Progenitor cell of endocrine pancreas (in vitro differentiated cells): ENCODE data around the gene LTBR. TPM values are rescaled to one million over a fixed set of nuclear protein-coding genes. Genes with fewer than 3 reads are reported as not detected.

Experiments used
- DNase-seq: peaks from one replicate; pipeline ENCODE4 v3.0.0; 2021; ENCODE audit warnings: low spot score; ENCODE audit not compliant: unreplicated experiment
- H3K27ac Mint-ChIP-seq: 2 replicates; pipeline ENCODE4 v1.8.0; 2021; ENCODE audit warnings: mild to moderate bottlenecking, moderate library complexity, mixed read lengths
- H3K27me3 Mint-ChIP-seq: 2 replicates; pipeline ENCODE4 v1.8.0; 2021; ENCODE audit warnings: mixed read lengths
- H3K36me3 Mint-ChIP-seq: 2 replicates; pipeline ENCODE4 v1.8.0; 2022; ENCODE audit warnings: mixed read lengths; ENCODE audit not compliant: insufficient read depth
- H3K4me1 Mint-ChIP-seq: 2 replicates; pipeline ENCODE4 v1.8.0; 2021; ENCODE audit warnings: low read depth, mixed read lengths
- H3K4me3 Mint-ChIP-seq: 2 replicates; pipeline ENCODE4 v1.8.0; 2021; ENCODE audit warnings: low read depth, mild to moderate bottlenecking, moderate library complexity, mixed read lengths
- H3K9me3 Mint-ChIP-seq: 2 replicates; pipeline ENCODE4 v1.8.0; 2021; ENCODE audit warnings: low read depth, mixed read lengths
- total RNA-seq: library from RNA; stranded (reverse); gene quantifications from 2 replicates; pipeline ENCODE4 v1.2.1, GENCODE V29; 2021
- TF ChIP-seq, protein P1 (sequence below): fragments of 200-600 bp; sonication (generic); IDR thresholded peaks from one replicate; pipeline ENCODE4 v1.5.0; 2021; ENCODE audit warnings: antibody characterized with exemption, mild to moderate bottlenecking; ENCODE audit not compliant: unreplicated experiment

LTBR gene
- total RNA-seq, 1 donor from 2014 or later = 17.8 TPM

DNA sequence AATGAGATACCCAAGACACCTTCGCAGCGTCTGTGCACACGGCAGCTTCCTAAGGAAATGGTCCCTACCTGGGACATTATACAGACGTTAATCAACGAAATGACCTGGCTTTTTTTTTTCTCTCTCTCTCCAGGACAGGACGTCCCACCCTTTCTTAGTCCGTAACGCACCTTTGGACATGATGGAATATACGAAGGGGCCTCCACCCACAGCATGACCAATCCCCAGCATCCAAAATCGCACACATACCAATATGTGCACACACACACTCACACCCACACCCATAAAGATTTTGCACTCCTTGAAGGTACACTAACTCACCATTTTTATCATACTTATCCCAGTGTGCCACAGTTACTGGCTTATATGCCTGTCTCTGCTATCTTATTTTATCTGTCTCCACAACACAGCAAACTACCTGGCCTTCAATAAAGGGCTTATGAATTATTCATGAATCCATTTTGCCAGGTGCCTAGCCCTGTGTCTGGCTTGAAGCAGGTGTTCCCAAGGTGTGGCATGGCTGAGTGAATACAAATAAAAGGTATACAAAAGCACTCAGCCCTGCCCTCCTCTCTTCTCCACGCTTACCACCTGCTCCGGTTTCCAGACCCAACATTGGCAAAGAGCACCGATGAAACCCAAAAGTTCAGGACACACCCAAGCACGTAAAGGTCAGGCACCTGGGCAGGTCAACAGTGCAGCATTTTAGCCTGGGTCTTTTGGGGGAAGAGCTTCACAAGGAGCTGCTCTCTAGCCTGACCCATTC is 10.8 kb upstream of the LTBR start:
- DNase-seq = no peak
- Mint-ChIP-seq H3K27me3 (peaks cover 14% of the 10 kb centered on the region), H3K9me3 (no peaks in the 10 kb centered on the region), H3K4me1 (peaks cover 67% of the 10 kb centered on the region), H3K27ac (peak overlapping the region; percentile 91), H3K36me3 (no peaks in the 10 kb centered on the region), H3K4me3 (peak overlapping the region; percentile 58)
- TF ChIP-seq, protein P1, sequence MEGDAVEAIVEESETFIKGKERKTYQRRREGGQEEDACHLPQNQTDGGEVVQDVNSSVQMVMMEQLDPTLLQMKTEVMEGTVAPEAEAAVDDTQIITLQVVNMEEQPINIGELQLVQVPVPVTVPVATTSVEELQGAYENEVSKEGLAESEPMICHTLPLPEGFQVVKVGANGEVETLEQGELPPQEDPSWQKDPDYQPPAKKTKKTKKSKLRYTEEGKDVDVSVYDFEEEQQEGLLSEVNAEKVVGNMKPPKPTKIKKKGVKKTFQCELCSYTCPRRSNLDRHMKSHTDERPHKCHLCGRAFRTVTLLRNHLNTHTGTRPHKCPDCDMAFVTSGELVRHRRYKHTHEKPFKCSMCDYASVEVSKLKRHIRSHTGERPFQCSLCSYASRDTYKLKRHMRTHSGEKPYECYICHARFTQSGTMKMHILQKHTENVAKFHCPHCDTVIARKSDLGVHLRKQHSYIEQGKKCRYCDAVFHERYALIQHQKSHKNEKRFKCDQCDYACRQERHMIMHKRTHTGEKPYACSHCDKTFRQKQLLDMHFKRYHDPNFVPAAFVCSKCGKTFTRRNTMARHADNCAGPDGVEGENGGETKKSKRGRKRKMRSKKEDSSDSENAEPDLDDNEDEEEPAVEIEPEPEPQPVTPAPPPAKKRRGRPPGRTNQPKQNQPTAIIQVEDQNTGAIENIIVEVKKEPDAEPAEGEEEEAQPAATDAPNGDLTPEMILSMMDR = no peak

DNA sequence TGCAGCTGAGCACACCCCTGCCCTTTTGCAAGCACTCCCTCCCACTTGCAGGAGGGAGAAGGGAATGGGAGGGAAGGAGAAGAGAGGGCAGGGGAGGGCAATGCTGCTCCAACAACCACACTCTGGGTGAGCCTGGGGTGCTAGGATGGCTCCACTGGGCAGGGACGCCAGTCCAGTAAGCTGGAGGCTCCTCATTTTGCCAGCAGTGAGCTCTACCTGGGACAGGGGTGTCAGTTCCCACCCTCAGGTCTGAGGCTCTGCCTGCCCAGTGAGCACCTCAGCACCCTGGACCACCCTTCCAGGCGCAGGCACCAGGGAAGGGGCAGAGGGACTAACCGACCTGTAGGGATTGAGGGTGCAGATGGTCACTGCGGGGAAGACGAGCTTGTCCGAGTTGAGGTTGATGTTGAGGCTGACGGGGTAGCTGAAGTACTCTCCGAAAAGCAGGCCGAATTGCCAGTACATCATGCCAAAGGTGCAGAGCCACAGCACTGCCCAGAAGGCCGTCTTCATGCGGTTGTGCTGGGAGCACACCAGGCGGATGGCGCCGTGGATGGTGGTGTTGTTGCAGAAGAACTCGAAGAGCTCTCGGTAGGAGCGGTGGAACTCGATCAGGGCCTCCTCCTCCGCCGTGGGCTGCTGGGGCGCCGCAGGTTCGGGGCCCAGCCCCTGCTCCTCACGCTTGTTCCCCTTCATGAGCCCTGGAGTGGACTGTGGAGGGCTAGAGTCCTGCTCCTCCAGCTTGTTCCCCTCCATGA is 9.8 kb upstream of the LTBR start:
- H3K9me3 Mint-ChIP-seq = no peaks in the 10 kb centered on the region
- no peaks in the 10 kb centered on the region for H3K36me3 Mint-ChIP-seq
- H3K4me1 Mint-ChIP-seq = peaks cover 67% of the 10 kb centered on the region
- DNase-seq = no peak
- peak overlapping the region; percentile 58 for H3K4me3 Mint-ChIP-seq
- H3K27ac Mint-ChIP-seq = peak overlapping the region; percentile 91
- H3K27me3 Mint-ChIP-seq = peaks cover 15% of the 10 kb centered on the region
- TF ChIP-seq, protein P1 = no peak

DNA sequence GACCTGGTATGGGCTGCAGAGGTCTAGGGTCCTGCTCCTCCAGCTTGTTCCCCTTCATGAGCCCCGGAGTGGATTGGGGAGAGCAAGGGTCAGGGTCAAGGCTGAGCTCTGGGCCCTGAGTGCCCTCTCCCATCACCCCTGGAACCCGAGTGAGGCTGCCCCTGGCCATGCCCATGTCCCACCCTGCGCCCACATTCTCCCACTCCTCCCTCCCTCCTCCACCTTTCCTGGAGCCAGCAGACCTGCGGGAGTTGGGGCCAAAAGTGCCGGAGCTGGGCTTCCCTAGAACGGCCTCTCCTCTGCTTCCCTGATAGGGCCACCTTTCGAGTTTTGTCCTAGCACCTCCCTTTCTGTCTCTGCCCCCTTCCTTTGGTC is 9.2 kb upstream of the LTBR start:
- DNase-seq = no peak
- Mint-ChIP-seq H3K27me3 (peaks cover 18% of the 10 kb centered on the region), H3K27ac (peak overlapping the region; percentile 91), H3K9me3 (no peaks in the 10 kb centered on the region), H3K36me3 (no peaks in the 10 kb centered on the region), H3K4me3 (peak overlapping the region; percentile 57), H3K4me1 (peaks cover 67% of the 10 kb centered on the region)
- TF ChIP-seq, protein P1 = no peak

DNA sequence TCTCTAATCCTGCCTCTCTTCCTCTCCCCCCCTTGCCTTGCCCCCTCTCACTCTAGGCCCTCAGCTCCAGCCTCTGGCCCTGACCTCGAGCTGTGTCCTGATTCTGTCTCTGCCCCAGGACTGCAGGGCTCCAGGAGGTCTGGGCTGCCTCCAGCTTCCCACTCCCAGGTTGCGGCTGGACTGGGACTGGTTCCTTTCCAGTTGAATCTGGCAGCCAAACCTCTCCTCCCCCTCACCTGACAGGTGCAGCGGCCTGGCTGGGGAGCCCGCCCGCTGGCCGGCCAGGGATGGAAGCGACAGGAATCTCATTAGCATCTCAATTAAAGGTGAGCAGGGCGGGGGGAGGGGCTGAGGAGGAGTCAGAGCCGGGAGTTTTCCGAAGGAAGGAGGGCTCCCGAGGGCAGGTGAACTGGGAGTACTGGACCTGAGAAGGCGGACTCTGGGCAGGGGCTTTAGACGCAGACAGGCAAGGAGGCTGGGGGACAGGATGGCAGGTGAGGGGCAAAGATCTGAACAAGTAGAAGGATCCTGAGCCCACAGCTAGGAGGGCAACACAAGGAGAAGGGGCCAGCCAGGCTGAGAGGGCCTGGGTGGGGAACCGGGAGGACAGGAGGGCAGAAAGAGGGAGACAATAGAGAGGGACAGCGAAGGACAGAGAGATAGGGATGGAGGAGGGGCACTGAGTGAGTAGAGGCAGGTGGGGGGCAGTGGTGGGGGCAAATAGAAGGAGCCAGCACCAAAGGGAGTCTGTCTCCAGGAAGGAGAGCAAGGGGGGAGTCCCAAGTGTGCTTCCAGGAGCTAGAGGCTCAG is 8.5 kb upstream of the LTBR start, which contains the start of gene SCNN1A:
Gene SCNN1A, minus strand, starts transcription at position 295 of the 810 bp plus-strand sequence. CDS start 780 bp downstream, outside the sequence.
- Mint-ChIP-seq H3K4me3 (peak within 1 kb of the TSS; percentile 57), H3K9me3 (no peaks in the 10 kb centered on the region), H3K27ac (peak within 1 kb of the TSS; percentile 91), H3K27me3 (peaks cover 21% of the 10 kb centered on the region), H3K4me1 (peaks cover 62% of the 10 kb centered on the region), H3K36me3 (no peaks in the 10 kb centered on the region)
- TF ChIP-seq, protein P1 = no peak
- no peak for DNase-seq
